HG02943 (cell line): Measurements from ENCODE around the gene PDGFRB.

Experiments
- ATAC-seq: cut with Tn5 transposase; IDR thresholded peaks from one replicate; pipeline ENCODE4 v1.9.1; 2021; ENCODE audit warnings: mild to moderate bottlenecking, low read depth, moderate library complexity; ENCODE audit not compliant: unreplicated experiment

Gene PDGFRB

DNA sequence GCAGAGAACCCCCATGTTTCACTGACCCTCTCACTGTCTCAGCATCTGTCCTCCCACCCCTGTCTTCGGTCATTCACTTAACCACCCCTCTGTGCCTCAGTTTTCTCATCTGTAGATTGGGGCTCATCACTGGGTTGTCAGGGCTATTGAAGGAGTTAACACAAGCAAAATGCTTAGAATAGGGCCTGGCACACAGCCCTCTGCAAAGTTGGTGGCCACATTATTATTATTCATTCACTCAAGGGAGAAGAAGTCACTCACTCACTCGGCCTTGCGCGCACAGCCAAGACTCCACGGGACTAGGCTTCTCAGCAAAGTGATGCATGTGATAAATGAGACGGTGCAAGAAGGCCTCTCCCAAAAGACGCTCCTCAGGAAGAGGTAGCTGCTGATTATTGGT, 8.0 kb downstream of the PDGFRB start:
- no peak for ATAC-seq

DNA sequence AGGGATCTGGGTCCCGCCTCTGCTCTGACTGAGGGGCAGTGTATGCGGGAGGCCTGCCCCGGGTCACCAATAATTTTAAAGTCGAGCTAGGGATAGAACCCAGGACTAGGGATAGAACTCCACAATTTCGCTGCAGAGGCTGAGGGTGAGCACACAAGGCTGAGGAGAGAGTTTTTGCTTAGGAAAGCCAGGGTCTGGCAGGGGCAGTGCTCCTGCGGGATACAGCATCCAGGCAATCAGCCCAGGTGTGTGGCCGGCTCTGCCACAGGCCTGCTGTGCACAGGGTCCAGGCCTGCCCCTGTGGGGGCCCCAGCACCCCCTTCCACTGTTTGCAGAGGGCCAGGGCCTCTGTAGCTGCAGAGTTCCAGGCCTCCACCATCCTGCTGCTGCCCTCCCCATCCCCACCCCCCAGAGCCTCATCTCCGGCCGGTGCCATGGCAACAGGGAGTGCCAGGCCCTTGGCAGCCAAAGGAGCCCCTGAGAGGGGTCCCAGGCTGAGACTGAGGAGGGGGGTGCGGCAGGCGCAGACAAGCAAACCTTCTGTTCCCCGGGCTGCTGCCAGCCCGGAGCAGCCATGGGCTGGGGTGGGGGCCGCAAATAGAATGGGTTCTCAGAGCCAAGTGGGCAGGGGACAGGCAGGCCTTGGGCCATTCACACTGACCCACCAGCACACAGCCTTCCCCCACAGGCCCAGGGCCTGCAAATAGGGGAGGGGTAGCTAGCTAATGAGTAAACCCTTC, 8.6 kb downstream of the PDGFRB start:
- ATAC-seq, result no peak

DNA sequence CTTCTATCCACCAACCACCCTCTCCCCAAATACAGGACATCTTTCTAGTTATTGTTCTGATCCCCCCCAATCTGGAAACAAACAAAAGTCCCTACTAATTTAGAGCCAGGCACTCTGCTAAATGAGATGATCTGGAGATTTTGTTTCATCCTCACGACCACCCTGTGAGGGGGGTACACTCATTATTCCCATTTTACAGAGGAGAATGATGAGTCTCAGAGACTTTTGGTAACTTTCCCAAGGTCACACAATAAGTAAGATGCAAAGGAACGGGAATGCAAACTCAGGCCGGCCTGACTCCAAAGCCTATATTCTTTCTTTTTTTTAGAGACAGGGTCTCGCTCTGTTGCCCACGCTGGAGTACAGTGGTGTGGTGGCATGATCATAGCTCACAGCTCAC, 9.4 kb downstream of the PDGFRB start:
- no peak for ATAC-seq

DNA sequence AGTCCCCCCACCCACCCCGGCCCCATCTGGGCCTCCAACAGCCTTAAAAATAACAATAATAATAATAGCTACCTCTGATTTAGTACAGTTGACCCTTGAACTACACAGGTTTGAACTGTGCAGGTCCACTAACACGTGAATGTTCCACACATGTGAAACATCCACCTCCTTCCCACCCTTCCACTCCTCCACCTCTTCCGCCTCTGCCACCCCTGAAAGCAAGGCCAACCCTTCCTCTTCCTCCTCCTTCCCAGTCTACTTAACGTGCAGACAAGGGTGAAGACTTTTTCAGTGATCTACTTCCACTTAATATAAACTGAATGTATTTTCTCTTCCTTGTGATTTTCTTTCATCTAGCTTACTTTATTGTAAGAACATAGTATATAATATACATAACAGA, 10.8 kb downstream of the PDGFRB start:
- no peak for ATAC-seq

DNA sequence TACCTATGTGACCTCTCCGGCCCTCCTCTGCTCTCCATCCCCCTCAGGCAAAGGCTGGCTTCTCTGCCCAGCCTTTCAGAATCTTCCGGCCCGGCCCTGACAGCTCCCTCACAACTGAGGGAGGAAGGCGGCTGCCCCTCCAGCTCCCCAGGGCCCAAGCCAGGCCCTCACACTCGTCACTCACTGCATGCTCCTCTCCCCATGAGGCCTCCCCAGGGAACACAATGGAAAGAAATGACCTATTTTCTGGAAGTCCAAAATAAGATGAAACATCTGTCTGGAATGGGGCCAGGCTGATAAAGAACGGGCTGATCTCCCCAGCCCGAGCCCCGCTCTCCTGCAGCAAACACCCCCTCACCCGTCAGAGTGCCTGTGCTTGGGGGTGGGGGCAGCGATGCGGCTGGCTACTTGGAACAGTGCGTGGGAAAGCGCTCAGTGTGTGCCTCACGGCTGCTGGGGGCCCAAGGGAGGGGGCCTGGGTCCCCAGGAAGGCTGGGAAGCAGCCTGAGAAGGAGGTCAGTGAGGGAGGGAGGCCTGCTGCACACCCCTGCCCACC, 11.3 kb downstream of the PDGFRB start:
- no peak for ATAC-seq

DNA sequence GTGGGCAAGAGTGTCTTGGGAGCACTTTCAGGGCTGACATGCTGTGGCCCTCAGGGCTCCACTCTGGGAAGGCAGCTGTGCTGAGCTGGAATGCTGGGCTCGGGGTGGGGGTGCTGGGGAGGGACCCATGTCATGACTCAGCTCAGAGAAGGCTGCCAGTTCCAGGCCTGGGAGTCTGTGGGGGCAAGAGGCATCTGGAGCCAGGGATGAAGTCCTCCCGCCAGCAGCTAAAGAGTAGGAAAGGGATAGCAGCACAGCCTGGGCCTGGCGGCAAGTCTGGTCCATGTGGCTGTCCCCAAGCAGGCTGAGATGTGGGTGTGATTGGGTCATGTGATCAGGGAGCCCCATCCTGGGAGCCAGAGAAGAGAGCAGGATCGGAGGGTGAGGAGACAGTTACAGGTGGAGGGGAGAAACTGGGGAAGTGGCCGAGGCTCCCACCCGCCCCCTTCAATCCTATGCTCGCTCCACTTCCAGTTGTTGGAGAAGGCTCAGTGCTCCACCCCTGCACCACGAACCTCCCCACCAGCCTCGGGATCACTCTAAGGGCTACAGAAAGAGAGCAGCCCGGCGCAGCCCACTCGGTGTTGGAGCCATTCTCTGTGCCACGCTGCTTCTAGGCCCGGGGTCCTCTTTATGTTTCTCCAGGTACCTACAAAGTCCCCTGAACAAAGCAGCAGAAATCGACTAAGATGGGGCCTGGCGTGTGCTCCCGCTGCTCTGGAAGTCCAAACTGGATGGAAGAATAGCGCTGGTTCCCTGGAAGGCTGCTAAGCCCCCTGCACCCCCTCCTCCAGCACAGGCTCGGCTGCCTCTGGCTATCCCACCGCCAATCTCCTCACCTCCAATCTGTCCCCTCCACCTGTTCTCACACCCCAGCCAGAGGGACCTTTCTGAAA, 12.0 kb downstream of the PDGFRB start:
- no peak for ATAC-seq

DNA sequence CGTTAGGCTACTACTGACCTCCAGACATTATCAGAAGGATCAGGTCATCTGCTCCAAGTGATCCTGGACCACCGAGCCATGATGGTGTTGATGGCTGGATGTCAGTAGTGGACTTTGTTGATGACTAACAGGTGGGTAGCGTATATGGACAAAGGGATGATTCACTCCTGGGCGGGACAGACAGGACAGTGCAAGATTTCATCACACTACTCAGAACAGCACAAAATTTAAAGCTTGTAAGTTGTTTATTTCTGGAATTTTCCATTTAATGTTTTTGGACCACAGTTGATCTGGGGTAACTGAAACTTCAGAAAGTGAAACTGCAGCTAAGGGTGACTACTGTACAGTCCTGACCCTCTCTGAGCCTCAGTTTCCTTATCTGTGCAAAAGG, 12.7 kb downstream of the PDGFRB start:
- no peak for ATAC-seq

DNA sequence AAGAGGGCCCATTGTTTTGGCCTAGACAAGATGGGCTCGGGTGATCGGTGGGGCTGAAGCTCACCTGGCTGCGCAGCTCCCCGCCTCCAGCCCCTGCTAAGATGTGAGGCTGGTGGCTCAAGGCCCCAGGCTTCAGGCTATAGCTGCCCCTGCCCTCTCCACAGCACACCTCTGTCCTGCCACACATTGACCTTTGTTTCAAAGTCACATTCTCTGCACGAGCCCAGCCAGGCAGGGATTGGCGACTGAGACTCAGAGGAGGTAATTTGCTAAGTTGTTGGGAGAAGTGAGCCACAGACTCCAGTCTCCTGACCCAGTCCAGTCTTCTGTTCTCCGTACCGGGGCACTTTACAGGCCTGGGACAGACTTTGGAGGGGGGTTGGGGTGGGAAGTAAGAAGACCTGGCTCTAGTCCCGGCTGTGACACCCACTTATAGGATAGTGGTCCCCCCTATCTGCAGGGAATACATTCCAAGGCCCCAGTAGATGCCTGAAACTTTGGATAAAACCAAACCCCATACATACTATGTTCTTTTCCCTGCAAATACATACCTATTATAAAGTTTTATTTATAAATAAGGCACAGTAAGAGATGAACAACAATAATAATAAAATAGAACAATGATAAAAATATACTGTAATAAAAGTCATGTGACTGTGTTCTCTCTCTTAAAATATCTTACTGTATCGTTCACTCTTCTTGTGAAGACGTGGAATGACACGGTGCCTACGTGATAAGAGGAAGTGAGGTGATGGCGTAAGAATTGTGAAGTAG, 13.3 kb downstream of the PDGFRB start:
- no peak for ATAC-seq

DNA sequence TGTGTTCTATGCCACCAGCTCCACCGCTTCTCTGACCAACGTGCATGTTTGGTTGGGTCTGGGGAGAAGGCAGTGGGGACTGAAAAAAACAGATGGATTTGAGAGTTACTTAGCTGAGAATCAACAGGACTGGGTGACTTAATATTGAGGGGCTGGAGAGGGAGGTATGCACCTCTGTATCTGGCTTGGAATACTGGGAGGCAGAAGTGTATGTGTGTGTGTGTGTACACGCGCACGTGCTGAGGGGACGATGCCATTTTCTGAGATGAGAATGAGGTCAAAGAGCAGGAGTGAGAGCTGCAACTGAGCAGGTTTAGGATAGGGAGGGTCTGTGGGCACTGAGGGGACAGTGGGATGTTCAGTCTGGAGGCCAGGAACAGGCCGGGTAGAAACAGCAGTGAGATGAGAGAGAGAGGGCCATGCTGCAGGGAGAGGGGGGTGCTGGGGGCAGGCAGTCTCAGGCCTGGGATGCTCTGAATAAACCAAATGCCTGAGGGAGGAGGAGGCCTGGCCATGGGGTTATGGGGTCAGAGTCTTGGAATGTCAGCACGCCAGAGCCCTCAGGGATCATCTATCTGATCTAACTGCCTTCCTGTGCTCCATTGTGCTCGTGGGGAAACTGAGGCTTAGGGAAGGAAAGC, 14.0 kb downstream of the PDGFRB start:
- no peak for ATAC-seq

DNA sequence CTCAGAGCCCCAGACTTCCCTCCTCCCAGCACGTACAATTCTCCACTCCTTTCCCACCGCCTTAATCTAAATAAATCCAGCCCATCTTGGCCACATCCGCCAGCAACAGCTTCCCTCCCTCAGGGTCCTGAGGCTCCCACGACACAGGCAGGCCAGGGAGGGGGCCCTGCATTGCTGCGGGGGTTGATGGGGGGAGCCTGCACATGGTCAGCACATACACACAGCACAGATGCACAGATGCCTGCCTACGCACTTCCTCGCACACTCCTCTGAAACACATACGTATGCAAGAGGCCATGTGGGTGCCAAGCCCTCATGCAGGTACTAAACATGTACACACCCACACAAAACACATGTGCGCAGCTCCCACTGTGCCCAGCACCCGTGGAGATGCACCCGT, 14.8 kb downstream of the PDGFRB start:
- ATAC-seq, result no peak

DNA sequence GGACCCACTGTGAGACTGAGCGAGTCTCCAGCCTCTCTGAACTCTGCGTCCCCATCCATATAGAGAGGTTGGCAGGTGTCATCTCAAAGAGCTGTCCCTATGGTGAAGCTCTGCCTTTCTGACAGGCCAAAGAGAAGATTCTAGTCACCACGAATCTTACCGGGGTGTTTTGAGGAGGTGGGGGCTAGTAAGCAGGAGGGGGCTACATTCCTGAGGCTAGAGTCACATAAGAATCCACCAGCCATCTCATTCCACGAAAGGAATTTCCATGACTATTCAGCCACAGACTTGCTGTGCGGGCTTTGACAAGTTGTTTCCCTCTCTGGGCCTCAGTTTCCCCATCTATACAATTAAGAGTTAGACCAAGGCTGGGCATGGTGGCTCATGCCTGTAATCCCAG, 16.3 kb downstream of the PDGFRB start:
- ATAC-seq, result no peak

DNA sequence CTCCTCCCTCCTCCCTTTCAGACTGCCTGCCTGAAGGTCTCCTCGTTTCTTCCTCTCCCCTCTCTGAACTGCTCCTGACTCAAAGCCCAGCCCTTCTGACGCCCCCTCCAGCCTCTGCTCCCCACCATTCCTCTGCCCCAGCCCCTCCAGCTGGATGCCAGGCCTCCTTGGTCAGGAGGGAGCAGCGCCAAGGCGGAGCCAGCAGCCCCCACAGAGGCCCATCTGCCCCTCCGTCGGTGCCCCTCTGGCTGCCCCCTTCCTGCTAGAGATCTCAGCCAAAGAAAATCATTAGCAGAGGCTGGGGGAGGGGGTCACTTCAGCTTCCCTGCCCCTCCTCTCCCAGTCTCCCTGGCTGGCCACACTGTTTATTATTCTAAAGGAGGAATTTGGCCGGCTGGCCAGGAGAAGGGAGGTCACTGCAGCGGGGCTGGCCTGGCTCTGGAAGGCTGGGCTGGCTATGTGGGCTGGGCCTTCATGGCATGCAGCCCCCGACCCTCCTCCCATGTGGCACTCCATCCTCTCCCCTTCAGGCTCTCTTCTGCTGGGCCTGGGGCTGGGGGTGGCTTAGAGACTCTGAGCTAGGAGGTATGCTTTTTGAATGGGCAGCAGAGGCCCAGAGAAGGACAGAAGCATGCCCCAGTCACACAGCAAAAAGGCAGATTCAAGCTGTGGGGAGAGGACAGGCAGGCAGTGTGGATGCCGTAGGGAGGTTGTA, 16.9 kb downstream of the PDGFRB start:
- no peak for ATAC-seq

DNA sequence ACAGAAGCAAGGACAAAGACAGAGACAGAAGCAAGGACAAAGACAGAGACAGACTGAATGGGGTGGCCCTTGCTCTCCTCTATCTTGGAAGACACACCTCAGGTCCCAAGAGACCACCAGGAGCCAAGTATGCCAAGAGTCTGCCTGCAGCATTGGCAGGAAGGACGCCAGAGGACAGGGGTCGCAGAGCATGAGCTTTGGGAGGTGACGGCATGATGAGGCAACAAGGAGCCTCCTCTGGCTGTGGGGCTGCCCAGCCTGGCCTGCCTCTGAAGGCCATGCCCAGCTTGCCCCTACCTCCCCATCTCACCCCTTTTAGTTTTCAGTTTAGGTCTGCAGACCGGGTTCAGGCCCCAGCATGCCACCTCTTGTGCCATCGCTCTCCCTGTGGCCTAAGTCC, 17.6 kb downstream of the PDGFRB start:
- no peak for ATAC-seq

DNA sequence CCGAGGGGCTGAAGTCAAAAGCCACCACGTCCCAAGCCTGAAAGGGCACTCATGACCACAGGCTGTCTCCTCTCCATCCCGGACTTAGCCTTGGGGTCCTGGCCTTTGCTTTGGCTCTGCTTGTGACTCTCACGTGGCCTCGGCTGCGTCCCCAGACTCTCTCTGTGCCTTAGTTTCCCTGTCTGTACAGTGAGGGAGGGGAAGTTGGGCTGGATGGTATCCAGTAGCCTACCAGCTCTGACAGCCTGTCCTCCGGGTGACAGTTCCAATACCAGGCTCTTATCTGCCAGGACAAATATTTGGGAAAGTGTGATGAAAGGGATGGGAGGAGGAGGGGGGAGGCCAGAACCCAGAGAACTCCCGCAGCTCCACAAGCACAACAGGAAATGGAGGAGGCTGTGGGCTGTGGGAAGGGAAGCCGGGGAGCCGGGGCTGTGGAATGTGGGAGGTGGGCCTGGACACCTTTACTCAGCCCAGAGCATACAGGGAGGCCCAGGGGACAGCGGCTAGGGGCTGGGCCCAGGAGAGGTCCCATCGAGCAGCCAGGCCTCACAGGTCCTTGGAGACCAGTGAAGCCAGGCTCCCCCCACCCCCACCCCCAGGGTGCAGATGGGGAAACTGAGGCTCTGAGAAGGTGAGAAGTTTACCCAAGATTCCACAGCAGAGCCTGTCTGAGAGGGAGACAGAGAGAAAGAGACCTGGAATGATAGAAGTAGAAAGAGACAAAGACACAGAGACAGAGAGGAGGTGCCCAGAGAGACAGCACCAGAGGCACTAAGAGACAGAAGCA, 18.3 kb downstream of the PDGFRB start:
- no peak for ATAC-seq

DNA sequence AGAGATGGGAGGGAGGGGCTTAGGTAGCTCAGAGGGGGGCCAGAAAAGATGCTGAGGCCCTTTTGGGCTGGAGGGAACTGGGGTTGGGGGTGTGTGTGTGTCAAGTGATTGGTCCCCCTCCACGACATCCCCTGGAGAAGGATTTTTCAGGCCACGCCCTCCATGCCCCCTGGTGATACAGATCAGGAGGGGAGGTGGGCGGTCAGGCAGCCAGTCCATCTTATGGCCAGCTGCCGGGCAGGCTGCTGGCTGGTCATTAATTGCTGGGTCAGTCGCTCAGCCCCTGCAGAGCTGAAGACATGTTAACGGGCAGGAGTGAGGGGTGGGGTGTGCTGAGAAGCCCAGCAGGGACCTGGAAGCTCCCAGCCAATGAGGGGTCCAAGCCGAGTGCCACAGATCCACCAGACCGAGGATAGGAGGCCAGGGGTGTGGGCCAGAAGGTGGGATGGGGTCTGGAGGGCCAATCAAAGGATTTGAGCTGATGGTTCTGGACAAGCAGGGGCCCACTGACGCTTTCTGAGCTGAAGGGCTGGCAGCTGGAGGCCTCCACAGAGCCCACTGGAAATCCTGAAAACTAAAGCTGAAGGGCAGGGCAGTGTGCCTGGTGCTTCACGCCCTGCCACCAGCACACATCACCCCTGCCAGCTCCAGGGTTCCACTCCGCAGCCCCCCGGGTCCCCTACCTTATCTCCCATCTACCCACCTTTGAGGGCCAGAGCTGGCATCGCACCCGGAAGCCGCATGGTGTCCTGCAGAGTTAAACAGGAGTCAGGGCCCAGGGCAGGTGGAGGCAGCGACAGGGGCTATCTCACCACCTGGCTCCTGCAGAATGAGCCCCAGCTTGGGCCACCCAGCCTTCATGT, 19.1 kb downstream of the PDGFRB start:
- no peak for ATAC-seq

DNA sequence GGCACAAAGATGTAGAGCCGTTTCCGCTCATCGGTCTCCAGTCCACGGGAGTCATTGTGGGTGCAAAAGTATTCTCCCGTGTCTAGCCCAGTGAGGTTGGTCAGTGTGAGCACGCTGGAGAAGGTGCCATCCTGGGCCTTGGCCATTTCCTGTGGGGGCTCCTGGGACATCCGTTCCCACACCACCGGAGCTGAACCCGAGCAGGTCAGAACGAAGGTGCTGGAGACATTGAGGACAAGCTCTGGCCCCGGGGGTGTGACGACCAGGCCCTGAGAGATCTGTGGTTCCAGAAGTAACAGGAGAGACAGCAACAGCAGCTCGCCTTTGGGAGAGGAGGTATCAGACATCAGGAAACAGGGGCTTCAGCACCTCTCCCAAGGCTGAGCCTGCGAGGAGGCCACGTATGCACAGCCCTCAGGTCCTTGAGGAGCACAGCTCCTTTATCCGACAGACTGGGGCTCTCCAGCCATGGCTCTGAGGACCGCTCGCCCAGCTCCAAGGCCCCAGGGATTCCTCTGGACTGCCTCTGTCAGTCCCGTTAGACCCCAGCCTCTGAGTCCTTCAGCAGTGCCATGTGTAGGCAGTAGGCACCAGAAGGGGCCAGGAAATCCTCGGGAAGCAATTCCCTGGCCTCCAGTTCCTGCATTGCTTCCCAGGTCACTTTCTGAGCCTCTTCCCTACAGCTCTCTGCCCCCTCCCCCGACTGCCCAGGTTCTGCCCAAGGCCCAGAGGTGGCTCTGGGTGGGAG, 19.9 kb downstream of the PDGFRB start:
- ATAC-seq, result no peak

DNA sequence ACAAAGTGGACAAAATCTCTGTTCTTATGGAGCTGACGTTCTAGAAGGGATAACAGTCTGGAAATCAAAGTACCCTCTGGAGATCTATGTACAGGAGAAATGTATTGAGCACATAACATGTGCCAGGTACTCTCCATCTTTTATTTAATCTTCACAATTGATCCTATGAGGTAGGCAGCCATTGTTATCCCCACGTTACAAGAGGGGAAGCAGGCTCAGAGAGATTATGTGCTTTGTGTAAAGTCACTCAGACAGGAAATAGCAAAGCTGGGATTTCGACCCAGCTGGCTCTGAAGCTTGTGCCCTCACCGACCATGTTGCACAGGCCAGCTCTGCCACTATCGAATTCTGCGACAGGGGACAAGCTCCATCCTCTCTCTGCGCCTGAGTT, 21.5 kb downstream of the PDGFRB start:
- ATAC-seq, result no peak
